GM18526 (cell line): Measurements from ENCODE around the gene RPL7A.

Experiments used
- POLR2A ChIP-seq: IDR thresholded peaks from 3 replicates; pipeline ENCODE4 v1.6.1; 2011; ENCODE audit not compliant: insufficient read length; ENCODE audit errors: extremely low read depth

Gene RPL7A

DNA sequence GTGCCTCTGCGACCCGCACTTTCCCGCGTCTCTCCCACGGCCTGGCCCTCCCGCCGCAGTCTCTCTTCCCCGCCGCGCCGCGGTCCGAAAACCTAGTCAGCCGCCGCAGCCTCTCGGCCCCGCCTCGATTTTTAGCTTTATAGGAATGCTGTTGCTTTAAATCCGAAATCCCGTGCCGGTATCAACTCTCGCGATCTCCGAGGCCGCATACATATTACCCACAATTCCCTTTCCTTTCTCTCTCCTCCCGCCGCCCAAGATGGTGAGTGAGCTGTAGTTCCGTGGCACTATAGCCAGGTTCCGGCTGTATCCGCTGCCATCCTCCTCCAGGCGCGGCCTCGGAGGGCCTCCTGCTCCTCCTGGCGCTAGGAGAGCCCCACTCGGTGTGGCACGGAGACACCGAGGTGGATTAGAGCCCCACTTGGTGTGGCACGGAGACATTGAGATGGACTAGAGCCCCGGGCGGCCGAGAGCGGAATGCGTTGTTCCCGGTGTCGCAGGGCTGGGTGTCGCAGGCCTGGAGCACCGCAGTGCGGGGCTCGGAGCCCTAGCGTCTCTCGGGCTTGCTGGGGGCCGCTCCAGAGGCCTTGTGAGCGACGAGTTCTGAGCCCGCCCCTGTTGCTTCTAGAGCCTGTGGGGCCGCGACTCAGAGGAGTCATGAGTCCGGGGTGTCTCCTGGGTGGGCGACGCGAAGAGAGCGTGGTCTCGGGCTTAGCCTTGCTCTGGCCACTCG, at the start of gene RPL7A, which contains the start of gene MED22:
RPL7A (plus strand) TSS at position 234 of the 733 bp plus-strand sequence; CDS start at position 260, 26 bp downstream.
MED22 (minus strand) TSS at position 147 of the 733 bp plus-strand sequence. CDS start 1,469 bp downstream, outside the sequence.
- peak; percentile 99 for TF ChIP-seq POLR2A

DNA sequence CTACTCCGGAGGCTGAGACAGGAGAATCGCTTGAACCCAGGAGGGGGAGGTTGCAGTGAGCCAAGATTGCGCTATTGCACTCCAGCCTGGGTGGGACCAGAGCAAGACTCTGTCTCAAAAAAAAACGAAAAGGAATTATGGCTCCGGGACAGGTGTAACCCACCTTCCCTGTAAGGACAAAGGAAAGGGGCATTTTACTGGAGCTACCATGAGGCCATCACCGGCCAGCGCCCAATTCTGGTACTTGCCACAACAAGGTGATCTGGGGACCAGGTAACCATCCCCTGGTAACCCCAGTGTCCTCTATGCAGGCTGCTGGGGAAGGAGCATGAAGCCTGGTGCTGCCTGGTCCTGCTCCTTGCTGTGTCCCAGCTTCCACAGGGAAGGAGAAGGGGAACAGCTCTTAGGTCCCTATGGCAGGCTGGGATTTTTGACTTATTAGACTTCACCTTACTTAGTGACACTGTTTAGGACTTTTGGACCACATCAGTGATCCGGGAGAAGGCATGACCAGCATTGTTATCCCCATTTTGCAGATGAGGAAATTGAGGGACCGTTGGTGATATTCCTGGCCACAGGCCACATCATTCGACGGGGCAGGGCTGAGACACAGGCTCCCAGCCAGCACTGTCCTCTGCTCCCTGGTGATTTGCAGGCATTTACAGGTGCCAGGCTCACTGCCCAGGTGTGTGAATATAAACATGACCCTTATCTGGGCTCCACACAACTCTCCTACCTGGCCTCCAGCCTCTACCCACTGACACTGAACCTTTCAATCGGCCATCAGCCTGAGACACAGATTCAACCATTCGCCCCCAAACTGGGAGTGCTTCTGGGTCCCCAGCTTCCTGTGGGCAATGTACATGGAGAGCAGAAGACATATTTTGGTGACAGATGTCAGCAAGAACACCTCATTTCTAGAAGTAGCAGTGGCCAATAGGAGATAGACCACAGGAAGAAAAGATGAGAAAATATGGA, 46.5 kb upstream of the RPL7A start:
- no peak for TF ChIP-seq POLR2A

DNA sequence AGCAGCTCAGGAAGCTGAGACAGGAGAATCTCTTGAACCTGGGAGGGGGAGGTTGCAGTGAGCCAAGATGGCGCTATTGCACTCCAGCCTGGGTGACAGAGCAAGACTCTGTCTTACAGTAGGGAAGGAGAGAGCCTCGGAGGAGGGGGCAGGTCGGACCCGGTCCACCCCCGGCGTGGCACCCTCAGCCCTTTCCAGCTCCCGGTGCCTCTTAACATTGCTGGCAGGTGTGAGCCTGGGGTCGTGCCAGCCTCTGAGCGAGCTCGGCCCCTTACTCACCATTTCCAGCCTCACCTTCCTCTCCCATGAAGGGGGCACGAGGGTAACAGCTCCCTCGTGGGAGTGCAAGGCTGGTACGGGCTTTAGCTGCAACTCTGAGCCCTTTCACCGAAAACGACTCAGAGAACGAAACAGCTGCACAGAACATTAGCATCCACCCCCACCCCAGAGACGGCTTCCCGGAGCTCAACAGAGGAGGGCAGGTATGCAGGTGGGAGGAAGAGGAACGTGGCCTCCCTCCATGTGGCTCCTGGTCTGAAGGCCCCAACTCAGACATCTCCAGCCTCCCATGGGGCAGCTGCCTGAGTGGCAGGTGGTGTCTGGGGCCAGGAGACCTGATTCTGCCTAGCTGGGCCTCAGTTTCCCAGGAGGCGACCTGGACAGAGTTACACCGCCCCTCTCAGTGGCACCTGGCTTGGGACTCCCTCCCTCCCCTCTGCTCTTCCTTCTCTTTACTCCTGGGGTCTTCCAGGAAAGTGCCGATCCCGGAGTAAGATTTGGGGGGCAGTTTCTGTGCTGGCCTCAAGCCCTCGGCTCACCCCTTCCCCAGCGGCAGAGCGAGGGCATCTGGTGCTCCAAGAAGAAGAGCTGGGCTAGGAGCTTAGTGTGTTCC, 44.5 kb upstream of the RPL7A start:
- no peak for TF ChIP-seq POLR2A

DNA sequence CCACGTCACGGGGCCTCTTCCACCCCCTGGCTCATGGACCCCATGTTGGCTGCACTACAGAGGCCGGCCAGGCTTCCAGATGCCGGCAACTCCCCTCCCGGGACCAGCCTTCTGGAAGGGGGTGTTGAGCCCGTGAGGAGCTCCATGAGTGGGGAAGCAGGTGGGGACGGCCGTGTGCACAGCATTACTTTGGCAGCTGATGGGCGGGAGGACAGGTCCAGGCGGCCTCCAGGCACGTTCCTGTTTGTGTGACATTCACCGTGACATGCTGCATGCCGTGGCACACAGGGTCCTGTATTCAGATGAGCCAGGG, 43.9 kb upstream of the RPL7A start:
- no peak for TF ChIP-seq POLR2A

DNA sequence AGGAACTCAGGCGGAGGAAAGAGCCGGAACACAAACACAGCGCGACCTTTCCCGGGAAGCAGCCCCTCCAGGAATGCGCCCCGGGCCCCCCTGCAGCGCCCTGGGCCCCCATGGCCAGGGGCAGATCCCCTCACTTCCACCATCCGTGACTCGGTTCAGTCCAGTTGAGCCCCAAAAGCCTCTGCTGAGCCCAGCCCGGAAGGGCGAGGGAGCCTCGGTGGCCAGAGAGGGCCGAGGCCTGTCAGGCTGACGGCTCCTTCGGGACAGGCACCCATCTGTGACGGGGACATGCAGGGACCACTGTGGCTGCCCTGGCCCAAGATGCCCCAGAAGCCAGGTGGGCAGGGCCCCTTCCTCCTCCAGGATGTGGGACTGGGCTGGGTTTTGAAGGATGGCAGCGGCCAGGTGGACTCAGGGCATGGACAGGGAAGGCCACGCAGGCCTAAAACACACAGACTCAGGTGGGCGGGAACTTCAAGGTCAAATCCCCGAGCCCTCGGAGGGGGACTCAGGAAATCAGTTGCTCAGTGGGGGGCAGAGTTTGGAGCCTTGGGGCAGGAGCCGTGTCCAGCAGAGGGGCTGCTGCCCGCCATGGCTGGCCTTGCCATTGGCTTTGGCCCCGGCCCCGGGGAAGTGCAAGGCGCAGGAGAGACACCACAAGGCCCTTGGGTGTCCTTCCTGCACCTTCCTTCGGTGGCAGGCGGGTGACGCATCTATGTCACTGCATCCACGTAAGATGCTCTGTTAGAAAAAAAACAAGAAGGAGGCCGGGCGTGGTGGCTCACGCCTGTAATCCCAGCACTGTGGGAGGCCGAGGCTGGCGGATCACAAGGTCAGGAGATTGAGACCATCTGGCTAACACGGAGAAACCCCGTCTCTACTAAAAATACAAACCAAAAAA, 43.3 kb upstream of the RPL7A start:
- no peak for TF ChIP-seq POLR2A

DNA sequence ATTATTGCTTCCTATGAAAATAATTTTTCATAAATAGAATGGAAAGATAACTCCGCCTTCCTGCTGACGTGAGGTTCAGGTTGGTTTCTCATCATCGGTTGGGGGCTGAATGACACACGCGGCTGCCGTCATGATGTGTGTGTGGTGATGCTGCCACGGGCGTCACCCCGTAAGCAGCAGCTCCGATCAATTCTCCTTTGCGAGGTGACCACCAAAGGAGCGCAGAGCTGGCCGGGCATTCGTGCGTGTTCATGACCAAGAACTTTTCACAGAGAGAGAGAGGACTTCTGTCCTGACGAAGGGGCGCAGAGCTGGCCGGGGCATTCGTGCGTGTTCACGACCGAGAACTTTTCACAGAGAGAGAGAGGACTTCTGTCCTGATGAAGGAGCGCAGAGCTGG, 42.3 kb upstream of the RPL7A start:
- no peak for TF ChIP-seq POLR2A

DNA sequence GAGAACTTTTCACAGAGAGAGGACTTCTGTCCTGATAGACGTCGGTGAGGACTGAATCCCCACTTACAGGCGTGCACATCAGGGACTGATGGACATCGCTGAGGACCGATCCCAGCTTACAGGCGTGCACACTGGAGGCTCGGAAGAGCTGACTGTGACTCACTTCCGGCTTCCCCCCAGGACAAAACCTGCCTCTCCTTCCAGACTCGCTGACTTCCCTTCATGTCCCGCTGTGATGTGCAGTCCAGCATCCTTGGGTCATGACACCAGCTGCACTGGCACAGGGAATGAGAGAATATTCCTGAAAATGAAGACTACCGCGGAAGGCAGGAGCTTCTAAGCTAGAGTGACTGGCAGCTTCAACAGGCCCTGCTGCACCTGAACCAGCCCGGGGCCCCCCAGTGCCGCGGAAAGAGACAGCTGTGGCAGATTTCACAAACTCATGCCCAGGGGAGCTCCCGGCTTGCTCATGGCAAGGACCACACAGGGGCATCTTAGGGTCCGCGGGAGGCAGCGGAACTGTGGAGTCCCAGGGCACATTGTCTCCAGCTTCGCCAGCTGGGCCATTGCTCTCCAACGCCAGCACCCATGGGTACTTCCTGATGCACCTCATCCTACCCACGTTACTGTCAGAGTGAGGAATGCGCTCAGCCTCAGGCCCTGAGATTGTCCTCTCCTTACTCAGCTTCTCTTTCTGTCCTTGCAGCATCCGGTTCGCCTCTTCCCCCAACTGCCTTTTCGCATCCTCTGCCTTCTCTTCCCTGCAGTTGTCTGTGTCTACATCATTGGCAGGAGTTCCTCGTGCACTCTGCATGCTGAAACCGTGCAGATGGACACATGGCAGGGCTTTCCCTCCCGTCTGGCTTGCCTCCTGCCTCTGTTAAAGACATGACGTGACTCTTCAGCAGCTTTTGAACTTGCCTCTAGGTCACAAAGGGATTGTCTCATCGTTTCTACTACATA, 41.5 kb upstream of the RPL7A start:
- no peak for TF ChIP-seq POLR2A

DNA sequence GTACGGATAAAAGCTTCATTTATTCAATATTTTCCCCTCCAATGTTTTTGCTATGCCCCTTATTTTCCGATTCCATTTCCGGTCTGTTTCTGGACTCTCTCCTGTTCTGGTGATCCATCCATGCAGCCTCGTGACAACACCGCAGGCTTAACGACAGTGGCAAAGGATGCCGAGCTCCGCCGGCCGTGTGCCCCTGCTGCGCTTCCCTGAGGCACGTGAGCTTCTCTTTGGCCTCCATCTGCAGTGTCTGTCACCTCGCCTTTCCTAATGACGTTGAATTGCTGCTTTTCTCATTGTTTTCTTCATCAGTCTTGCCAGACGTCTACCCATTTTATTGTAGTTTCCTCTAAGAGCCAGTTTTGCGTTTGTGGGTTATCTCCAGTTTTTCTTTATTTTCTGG, 40.7 kb upstream of the RPL7A start:
- no peak for TF ChIP-seq POLR2A

DNA sequence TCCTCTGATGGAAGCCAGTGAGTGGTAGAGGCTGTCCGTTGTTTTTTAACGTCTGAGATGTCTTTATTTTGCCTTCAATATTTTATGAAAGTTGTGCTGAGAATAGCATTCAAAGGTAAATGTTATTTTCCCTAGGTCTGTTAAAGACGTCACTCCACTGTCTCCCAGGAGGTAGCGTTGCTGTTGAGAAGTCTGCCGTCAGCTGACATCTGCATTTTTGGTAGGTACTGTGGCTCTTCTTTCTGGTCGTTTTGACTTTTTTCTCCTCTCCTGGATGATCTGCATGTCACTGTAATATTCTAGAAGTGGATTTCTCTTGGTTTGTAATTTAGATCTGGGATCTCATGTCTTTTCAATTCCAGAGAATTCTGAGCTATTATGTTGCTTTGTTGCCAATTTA, 38.4 kb upstream of the RPL7A start:
- no peak for TF ChIP-seq POLR2A

DNA sequence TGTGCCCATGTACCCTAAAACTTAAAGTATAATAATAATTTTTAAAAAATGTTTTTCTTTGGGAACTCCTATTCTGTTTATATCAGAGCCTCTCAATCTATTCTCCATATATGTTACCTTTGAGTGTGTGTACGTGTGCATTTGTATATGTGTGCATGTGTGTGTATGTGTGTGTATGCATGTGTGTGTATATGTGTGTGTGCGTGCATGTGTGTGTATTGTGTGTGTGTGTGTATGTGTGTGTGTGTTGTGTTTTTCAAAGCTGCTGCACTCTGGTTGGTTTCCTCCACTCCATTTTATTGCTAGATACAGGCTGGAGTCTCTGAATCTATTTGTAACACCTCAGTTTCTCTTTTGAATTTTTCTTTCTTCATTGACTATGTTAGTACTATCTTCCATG, 32.0 kb upstream of the RPL7A start:
- no peak for TF ChIP-seq POLR2A

DNA sequence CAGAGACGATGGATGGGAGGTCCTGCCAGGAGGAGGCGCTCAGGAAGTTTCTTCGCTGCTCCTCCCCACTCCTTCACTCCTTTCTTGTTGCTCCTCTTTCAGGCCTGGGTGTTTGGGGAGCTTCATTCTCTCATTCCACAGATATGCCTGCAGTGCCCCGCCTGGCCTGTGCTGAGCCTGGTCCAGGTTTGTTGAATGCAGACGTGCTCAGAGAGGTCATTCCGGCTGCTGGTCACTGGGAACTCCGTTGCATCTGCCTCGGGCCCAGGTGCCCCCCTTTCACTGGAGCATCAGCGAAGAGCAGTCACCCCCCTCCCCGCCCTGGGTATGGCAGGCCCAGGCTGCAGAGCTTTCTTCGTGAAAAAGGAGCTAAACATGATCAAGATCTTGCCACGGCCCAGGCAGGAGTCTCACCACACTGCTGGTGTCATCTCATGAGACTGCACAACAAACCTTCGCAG, 27.6 kb upstream of the RPL7A start:
- TF ChIP-seq POLR2A = no peak

DNA sequence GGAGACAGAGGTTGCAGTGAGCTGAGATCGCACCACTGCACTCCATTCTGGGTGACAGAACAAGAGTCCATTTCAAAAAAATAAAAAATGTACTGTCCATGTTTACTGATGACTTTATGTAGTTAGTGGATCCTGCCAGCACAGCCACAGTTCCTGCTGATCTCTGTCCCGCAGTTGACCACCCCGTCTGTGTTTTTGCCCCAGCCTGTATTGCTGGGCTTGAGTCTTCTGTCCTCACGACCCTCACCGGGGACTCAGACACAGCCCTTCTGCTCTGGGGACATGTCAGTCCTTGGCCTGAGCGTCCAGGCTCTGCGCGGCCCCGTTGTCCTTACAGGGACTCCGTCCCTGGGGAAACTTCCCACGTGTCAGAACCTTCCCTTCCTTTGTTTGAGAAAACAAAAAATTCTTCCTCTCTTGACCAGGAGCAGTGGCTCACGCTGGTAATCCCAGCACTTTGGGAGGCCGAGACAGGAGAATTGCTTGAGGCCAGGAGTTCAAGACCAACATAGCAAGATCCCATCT, 26.5 kb upstream of the RPL7A start:
- TF ChIP-seq POLR2A = no peak

DNA sequence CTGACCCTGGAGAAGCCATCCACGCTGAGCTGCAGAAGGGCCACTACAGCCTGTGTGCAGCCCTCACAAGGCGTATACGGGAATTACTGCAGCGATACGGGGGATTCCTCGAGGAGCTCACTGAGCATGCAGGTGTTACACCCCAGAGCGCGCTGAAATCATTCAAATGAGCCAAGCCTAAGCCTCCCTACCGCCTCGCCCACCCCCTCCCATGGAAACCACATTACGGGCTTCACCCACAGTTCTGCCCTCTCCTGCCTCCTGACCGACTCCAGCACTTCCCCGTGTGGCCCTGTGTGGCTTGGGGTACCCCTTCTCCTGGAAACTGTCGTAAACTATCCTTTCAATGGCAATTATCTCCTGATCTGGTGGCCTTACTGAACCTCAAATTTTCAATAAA, 25.3 kb upstream of the RPL7A start:
- TF ChIP-seq POLR2A = no peak
